ENCODE results near the gene GPR37.

The GPR37 gene

GRCh38 chr7:124724507-124725192 is 40.9 kb downstream of the GPR37 start:
- peak; percentile 24 for DNase-seq (ENCODE audit: low spot score)

GRCh38 chr7:124724079-124724478 is 41.5 kb downstream of the GPR37 start:
- no peak for DNase-seq (ENCODE audit: low spot score)

- DNase-seq (ENCODE audit: low spot score), result peak; percentile 73
These were observed 42.6 kb downstream of the GPR37 start for GRCh38 chr7:124723012-124723411.

GRCh38 chr7:124722292-124722691 is 43.3 kb downstream of the GPR37 start:
- DNase-seq (ENCODE audit: low spot score), result no peak

- DNase-seq (ENCODE audit: low spot score), result no peak
These were observed 45.4 kb downstream of the GPR37 start for GRCh38 chr7:124720195-124720594.

GRCh38 chr7:124718032-124718766 is 47.4 kb downstream of the GPR37 start:
- no peak for DNase-seq (ENCODE audit: low spot score)

- no peak for DNase-seq (ENCODE audit: low spot score)
These were observed 48.7 kb downstream of the GPR37 start for GRCh38 chr7:124716894-124717293.

- no peak for DNase-seq (ENCODE audit: low spot score)
These were observed 52.5 kb downstream of the GPR37 start for GRCh38 chr7:124713086-124713485.

GRCh38 chr7:124712017-124712416 is 53.6 kb downstream of the GPR37 start:
- no peak for DNase-seq (ENCODE audit: low spot score)

GRCh38 chr7:124702385-124702784 is 63.2 kb downstream of the GPR37 start:
- DNase-seq (ENCODE audit: low spot score), result no peak

GRCh38 chr7:124701955-124702354 is 63.6 kb downstream of the GPR37 start:
- DNase-seq (ENCODE audit: low spot score), result peak; percentile 8

GRCh38 chr7:124700655-124701054 is 64.9 kb downstream of the GPR37 start:
- no peak for DNase-seq (ENCODE audit: low spot score)

- no peak for DNase-seq (ENCODE audit: low spot score)
These were observed 66.6 kb downstream of the GPR37 start for GRCh38 chr7:124698964-124699363.

- no peak for DNase-seq (ENCODE audit: low spot score)
These were observed 67.8 kb downstream of the GPR37 start for GRCh38 chr7:124697746-124698145.
